Measurements from ENCODE around the gene SGPP2.

GRCh38 chr2:222603501-222603900, 179.2 kb downstream of the SGPP2 start:
- TF ChIP-seq CTCF (conservative IDR thresholded peaks at IDR 0.05; ENCODE audit: low read depth, low read length), result no peak
- TF ChIP-seq POLR2A (IDR thresholded peaks at IDR 0.05; ENCODE audit: low read depth, low read length), result no peak
- no peak for TF ChIP-seq RCOR1 (IDR thresholded peaks at IDR 0.05; ENCODE audit: insufficient replicate concordance, low read length)
- no peak for TF ChIP-seq BHLHE40 (IDR thresholded peaks at IDR 0.05; ENCODE audit: low read depth, low read length)
- TF ChIP-seq MXI1 (IDR thresholded peaks at IDR 0.05; ENCODE audit: borderline replicate concordance, low read depth, low read length), result no peak
- TF ChIP-seq MAFK (IDR thresholded peaks at IDR 0.05; ENCODE audit: low read depth, low read length), result no peak
- no peak for TF ChIP-seq RAD21 (IDR thresholded peaks at IDR 0.05; ENCODE audit: low read length)

Measured in IMR-90 (cell line).